GM12865 (cell line): ENCODE measurements around the gene ZNF679.
"Not testable (repeated sequence)": the region's sequence is repeated elsewhere in the genome, so short reads cannot be mapped to it uniquely, and the experiment has no call there.

Experiments
- DNase-seq: peaks from one replicate; pipeline ENCODE4 v3.0.0; 2010; ENCODE audit warnings: low read depth
- H3K4me3 ChIP-seq: 2 replicates; pipeline ENCODE4 v1.5.1; 2011; ENCODE audit warnings: mild to moderate bottlenecking, low read depth, low read length, control low read depth
- CTCF ChIP-seq: IDR thresholded peaks from 2 replicates; pipeline ENCODE4 v1.5.1; 2011; ENCODE audit warnings: low read length, control low read depth, low read depth, inconsistent platforms; ENCODE audit not compliant: insufficient read depth; ENCODE audit errors: missing control alignments

The ZNF679 gene

GRCh38 chr7:64187408-64187807 lies 40.9 kb upstream of the ZNF679 start:
- TF ChIP-seq CTCF = no peak
- DNase-seq = no peak

GRCh38 chr7:64192148-64192704 lies 36.0 kb upstream of the ZNF679 start:
- no peak for DNase-seq
- H3K4me3 ChIP-seq = no peak overlapping the region
- TF ChIP-seq CTCF = no peak

More at GRCh38 chr7:64187408-64187807, 40.9 kb upstream of the ZNF679 start:
- no peak overlapping the region for H3K4me3 ChIP-seq

DNA sequence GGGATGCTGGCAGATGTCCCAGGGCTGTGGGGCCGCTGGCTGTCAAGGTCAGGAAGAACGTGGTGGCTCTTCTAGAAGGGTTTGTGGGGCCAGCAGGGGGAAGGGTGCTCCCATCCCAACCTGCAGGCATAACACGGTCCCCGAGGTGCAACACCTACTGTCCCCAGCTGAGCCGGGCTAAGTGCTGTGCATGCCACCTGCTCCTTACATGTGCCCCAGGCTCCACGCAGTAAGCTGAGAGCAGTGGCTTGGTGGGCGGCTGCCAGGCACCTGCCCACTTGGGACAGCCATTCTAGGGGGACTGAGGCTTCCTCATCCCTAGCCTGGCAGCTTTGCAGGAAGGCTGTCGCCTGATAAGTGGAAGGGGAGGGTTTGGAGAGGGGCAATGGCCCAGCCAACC lies 35.5 kb upstream of the ZNF679 start:
- no peak for DNase-seq
- H3K4me3 ChIP-seq = no peak overlapping the region
- TF ChIP-seq CTCF = no peak

GRCh38 chr7:64206903-64207302 lies 21.4 kb upstream of the ZNF679 start, which contains the start of gene ZNF735:
Gene ZNF735 (plus strand): TSS chr7:64207203. CDS start chr7:64207203, 0 bp downstream.
- TF ChIP-seq CTCF = no peak
- DNase-seq = no peak
- no peak within 1 kb of the TSS for H3K4me3 ChIP-seq

DNA sequence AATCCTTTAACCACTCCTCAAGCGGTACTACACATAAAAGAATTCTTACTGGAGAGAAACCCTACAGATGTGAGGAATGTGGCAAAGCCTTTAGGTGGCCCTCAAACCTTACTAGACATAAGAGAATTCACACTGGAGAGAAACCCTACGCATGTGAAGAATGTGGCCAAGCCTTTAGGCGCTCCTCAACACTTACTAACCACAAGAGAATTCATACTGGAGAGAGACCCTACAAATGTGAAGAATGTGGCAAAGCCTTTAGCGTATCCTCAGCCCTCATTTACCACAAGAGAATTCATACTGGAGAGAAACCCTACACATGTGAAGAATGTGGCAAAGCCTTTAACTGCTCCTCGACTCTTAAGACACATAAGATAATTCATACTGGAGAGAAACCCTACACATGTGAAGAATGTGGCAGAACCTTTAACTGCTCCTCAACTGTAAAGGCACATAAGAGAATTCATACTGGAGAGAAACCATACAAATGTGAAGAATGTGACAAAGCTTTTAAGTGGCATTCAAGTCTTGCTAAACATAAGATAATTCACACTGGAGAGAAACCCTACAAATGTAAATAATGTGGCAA lies 8.5 kb upstream of the ZNF679 start:
- H3K4me3 ChIP-seq, DNase-seq: not testable (repeated sequence)

GRCh38 chr7:64223366-64223765 lies 4.9 kb upstream of the ZNF679 start:
- DNase-seq = no peak
- TF ChIP-seq CTCF = no peak
- no peak overlapping the region for H3K4me3 ChIP-seq

DNA sequence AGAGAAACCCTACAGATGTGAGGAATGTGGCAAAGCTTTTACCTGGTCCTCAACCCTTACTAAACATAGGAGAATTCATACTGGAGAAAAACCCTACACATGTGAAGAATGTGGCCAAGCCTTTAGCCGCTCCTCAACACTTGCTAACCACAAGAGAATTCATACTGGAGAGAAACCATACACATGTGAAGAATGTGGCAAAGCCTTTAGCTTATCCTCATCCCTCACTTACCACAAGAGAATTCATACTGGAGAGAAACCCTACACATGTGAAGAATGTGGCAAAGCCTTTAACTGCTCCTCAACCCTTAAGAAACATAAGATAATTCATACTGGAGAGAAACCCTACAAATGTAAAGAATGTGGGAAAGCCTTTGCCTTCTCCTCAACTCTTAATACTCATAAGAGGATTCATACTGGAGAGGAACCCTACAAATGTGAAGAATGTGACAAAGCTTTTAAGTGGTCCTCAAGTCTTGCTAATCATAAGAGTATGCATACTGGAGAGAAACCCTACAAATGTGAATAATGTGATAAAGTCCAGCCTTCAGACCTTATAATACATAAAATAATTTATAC lies 38.2 kb downstream of the ZNF679 start:
- no peak overlapping the region for H3K4me3 ChIP-seq
- DNase-seq = no peak
- TF ChIP-seq CTCF = no peak
